WTC11 (cell line): ENCODE measurements around the gene CMTR1. TPM values are rescaled to one million over a fixed set of nuclear protein-coding genes. Genes with fewer than 3 reads are reported as not detected.

Source experiments
- ATAC-seq: fragments of 200-7000 bp; cut with Tn5 transposase; 2 replicates; pipeline ENCODE4 v1.10.0; 2021; ENCODE audit warnings: mild to moderate bottlenecking, moderate library complexity
- CTCF ChIA-PET: fragments of 300-600 bp; sonication (Branson Sonifier 250); formaldehyde crosslinking; loops from one replicate; lab custom pipeline; 2021; ENCODE audit warnings: antibody characterized with exemption; lab: Charles Lee
- POLR2A ChIA-PET: fragments of 350-600 bp; sonication (Branson Sonifier 250); formaldehyde crosslinking; loops from one replicate; lab custom pipeline; 2021; ENCODE audit warnings: antibody characterized with exemption; lab: Charles Lee
- DNase-seq: peaks from one replicate; pipeline ENCODE4 v3.0.0; 2021; ENCODE audit warnings: low spot score
- H3K27ac Mint-ChIP-seq: 2 replicates; pipeline ENCODE4 v1.8.0; 2021; ENCODE audit warnings: mixed read lengths
- H3K27me3 Mint-ChIP-seq: 2 replicates; pipeline ENCODE4 v1.8.0; 2021; ENCODE audit warnings: low read depth, mild to moderate bottlenecking, moderate library complexity, mixed read lengths
- H3K36me3 Mint-ChIP-seq: 2 replicates; pipeline ENCODE4 v1.8.0; 2021; ENCODE audit warnings: mixed read lengths
- H3K4me1 Mint-ChIP-seq: 2 replicates; pipeline ENCODE4 v1.8.0; 2022; ENCODE audit warnings: mixed read lengths
- H3K4me3 Mint-ChIP-seq: 2 replicates; pipeline ENCODE4 v1.8.0; 2021; ENCODE audit warnings: mild to moderate bottlenecking, moderate library complexity, mixed read lengths
- H3K9me3 Mint-ChIP-seq: 2 replicates; pipeline ENCODE4 v1.8.0; 2021; ENCODE audit warnings: mixed read lengths
- AR ChIP-seq: fragments of 250-450 bp; sonication (Bioruptor Pico); IDR thresholded peaks from 2 replicates; pipeline ENCODE4 v1.9.0; 2021; ENCODE audit warnings: mild to moderate bottlenecking
- ATF3 ChIP-seq: sonication (generic); formaldehyde crosslinking; conservative IDR thresholded peaks from 2 replicates; pipeline ENCODE4 v1.8.1; 2022; ENCODE audit warnings: mild to moderate bottlenecking, missing genetic modification reagents
- CTCF ChIP-seq: fragments of 200-600 bp; IDR thresholded peaks from 2 replicates; pipeline ENCODE4 v1.8.0; 2022; ENCODE audit warnings: antibody characterized with exemption
- E2F1 ChIP-seq: sonication (generic); formaldehyde crosslinking; IDR thresholded peaks from 2 replicates; pipeline ENCODE4 v1.8.0; 2022; ENCODE audit warnings: mild to moderate bottlenecking, missing genetic modification reagents
- ELF4 ChIP-seq: sonication (generic); formaldehyde crosslinking; IDR thresholded peaks from 2 replicates; pipeline ENCODE4 v1.8.1; 2022; ENCODE audit warnings: low read depth, mild to moderate bottlenecking, moderate library complexity, missing genetic modification reagents
- FOXJ3 ChIP-seq: sonication (generic); formaldehyde crosslinking; IDR thresholded peaks from 2 replicates; pipeline ENCODE4 v1.9.0; 2021; ENCODE audit warnings: missing genetic modification reagents, mild to moderate bottlenecking, borderline replicate concordance
- GABPB1 ChIP-seq: sonication (generic); formaldehyde crosslinking; IDR thresholded peaks from 2 replicates; pipeline ENCODE4 v1.8.1; 2023; ENCODE audit warnings: mild to moderate bottlenecking, missing genetic modification reagents
- GTF2I ChIP-seq: fragments of 250-450 bp; sonication (Bioruptor Pico); conservative IDR thresholded peaks from 2 replicates; pipeline ENCODE4 v1.4.0; 2021; ENCODE audit warnings: mild to moderate bottlenecking
- HMGA2 ChIP-seq: fragments of 250-450 bp; sonication (Bioruptor Pico); IDR thresholded peaks from 2 replicates; pipeline ENCODE4 v1.4.0; 2021; ENCODE audit warnings: mild to moderate bottlenecking, moderate library complexity
- IRF1 ChIP-seq: sonication (generic); formaldehyde crosslinking; IDR thresholded peaks from 2 replicates; pipeline ENCODE4 v1.8.0; 2023; ENCODE audit warnings: missing genetic modification reagents
- KAT7 ChIP-seq: sonication (generic); formaldehyde crosslinking; IDR thresholded peaks from 2 replicates; pipeline ENCODE4 v1.8.1; 2023; ENCODE audit warnings: missing genetic modification reagents, mild to moderate bottlenecking, borderline replicate concordance
- NR2C2 ChIP-seq: sonication (generic); formaldehyde crosslinking; IDR thresholded peaks from 2 replicates; pipeline ENCODE4 v1.8.0; 2022; ENCODE audit warnings: mild to moderate bottlenecking, missing genetic modification reagents
- PRDM15 ChIP-seq: sonication (generic); formaldehyde crosslinking; IDR thresholded peaks from 2 replicates; pipeline ENCODE4 v1.8.0; 2022; ENCODE audit warnings: missing genetic modification reagents
- PREB ChIP-seq: sonication (generic); formaldehyde crosslinking; IDR thresholded peaks from 2 replicates; pipeline ENCODE4 v1.8.1; 2022; ENCODE audit warnings: mild to moderate bottlenecking, missing genetic modification reagents, moderate library complexity, borderline replicate concordance
- SMAD3 ChIP-seq: sonication (generic); formaldehyde crosslinking; IDR thresholded peaks from 2 replicates; pipeline ENCODE4 v1.8.0; 2022; ENCODE audit warnings: missing genetic modification reagents, mild to moderate bottlenecking, borderline replicate concordance
- SMAD4 ChIP-seq: sonication (generic); formaldehyde crosslinking; IDR thresholded peaks from 2 replicates; pipeline ENCODE4 v1.8.0; 2022; ENCODE audit warnings: mild to moderate bottlenecking, missing genetic modification reagents
- USF2 ChIP-seq: sonication (generic); formaldehyde crosslinking; IDR thresholded peaks from 2 replicates; pipeline ENCODE4 v1.8.1; 2023; ENCODE audit warnings: mild to moderate bottlenecking, missing genetic modification reagents, moderate library complexity
- ZBTB21 ChIP-seq: sonication (generic); formaldehyde crosslinking; IDR thresholded peaks from 2 replicates; pipeline ENCODE4 v1.8.1; 2023; ENCODE audit warnings: mild to moderate bottlenecking, missing genetic modification reagents, borderline replicate concordance
- ZBTB43 ChIP-seq: sonication (generic); formaldehyde crosslinking; IDR thresholded peaks from 2 replicates; pipeline ENCODE4 v1.8.1; 2023; ENCODE audit warnings: mild to moderate bottlenecking, missing genetic modification reagents
- ZNF232 ChIP-seq: sonication (generic); formaldehyde crosslinking; IDR thresholded peaks from 2 replicates; pipeline ENCODE4 v1.8.0; 2022; ENCODE audit warnings: mild to moderate bottlenecking, missing genetic modification reagents
- ZNF396 ChIP-seq: fragments of 250-450 bp; sonication (Bioruptor Pico); IDR thresholded peaks from 2 replicates; pipeline ENCODE4 v1.8.0; 2021; ENCODE audit warnings: mild to moderate bottlenecking, moderate library complexity, borderline replicate concordance
- total RNA-seq: library from RNA; stranded (reverse); gene quantifications from 3 replicates; pipeline ENCODE4 v1.2.3, GENCODE V29; 2021

The CMTR1 gene
- total RNA-seq, 1 experiment from 2014 or later = 38.6 TPM

- Mint-ChIP-seq H3K4me1 (no peaks in the 10 kb centered on the region), H3K36me3 (peaks cover 9% of the 10 kb centered on the region), H3K27me3 (no peaks in the 10 kb centered on the region), H3K4me3 (no peak overlapping the region), H3K9me3 (no peaks in the 10 kb centered on the region), H3K27ac (no peak overlapping the region)
- ChIA-PET POLR2A (no interaction called here), CTCF (no interaction called here)
- ATAC-seq (no peak), DNase-seq (no peak)
- TF ChIP-seq KAT7 (CRISPR knock-in tag) (no peak), CTCF (no peak), E2F1 (CRISPR knock-in tag) (no peak), IRF1 (no peak), ZBTB21 (no peak), PREB (CRISPR knock-in tag) (no peak), ZBTB43 (CRISPR knock-in tag) (no peak), NR2C2 (CRISPR knock-in tag) (no peak), GTF2I (no peak), SMAD4 (CRISPR knock-in tag) (no peak), ELF4 (CRISPR knock-in tag) (no peak), ZNF232 (CRISPR knock-in tag) (no peak), SMAD3 (CRISPR knock-in tag) (no peak), HMGA2 (CRISPR knock-in tag) (no peak)
Observed at GRCh38 chr6:37389857-37390256, 43.2 kb upstream of the CMTR1 start.

GRCh38 chr6:37391120-37391519, 41.9 kb upstream of the CMTR1 start:
- TF ChIP-seq ZNF232 (CRISPR knock-in tag) (no peak), PRDM15 (CRISPR knock-in tag) (no peak), ATF3 (CRISPR knock-in tag) (no peak), FOXJ3 (no peak), GABPB1 (CRISPR knock-in tag) (no peak), USF2 (CRISPR knock-in tag) (no peak), GTF2I (no peak), NR2C2 (CRISPR knock-in tag) (no peak), AR (CRISPR knock-in tag) (no peak), ZNF396 (no peak)
- TF ChIP-seq, all 79 proteins: peak for 0
- ATAC-seq = no peak
- Mint-ChIP-seq H3K4me3 (no peak overlapping the region), H3K9me3 (no peaks in the 10 kb centered on the region), H3K4me1 (no peaks in the 10 kb centered on the region), H3K36me3 (peaks cover 6% of the 10 kb centered on the region), H3K27ac (no peak overlapping the region), H3K27me3 (no peaks in the 10 kb centered on the region)
- ChIA-PET CTCF (no interaction called here), POLR2A (no interaction called here)
- DNase-seq = no peak
